H9 (cell line): ENCODE data around the gene USP22. TPM values are rescaled to one million over a fixed set of nuclear protein-coding genes. Genes with fewer than 3 reads are reported as not detected.
"Not testable (repeated sequence)": the region's sequence is repeated elsewhere in the genome, so short reads cannot be mapped to it uniquely, and the experiment has no call there.

Source experiments
- DNase-seq: peaks from one replicate; pipeline ENCODE4 v3.0.0-alpha.2; 2017
- H2AFZ ChIP-seq: one replicate; pipeline ENCODE4 v1.6.1; 2013; ENCODE audit warnings: mild to moderate bottlenecking, low read length, control low read depth, moderate library complexity
- H2AK5ac ChIP-seq: 2 replicates; pipeline ENCODE4 v1.6.1; 2013; ENCODE audit warnings: low read length, control low read depth, mixed read lengths; ENCODE audit not compliant: insufficient read length
- H2BK120ac ChIP-seq: one replicate; pipeline ENCODE4 v1.6.1; 2013; ENCODE audit warnings: low read depth, mild to moderate bottlenecking, low read length, control low read depth, inconsistent platforms; ENCODE audit not compliant: poor library complexity, severe bottlenecking
- H2BK12ac ChIP-seq: 2 replicates; pipeline ENCODE4 v1.6.1; 2013; ENCODE audit warnings: low read length, control low read depth, mixed read lengths, low read depth; ENCODE audit not compliant: insufficient read length
- H2BK15ac ChIP-seq: 2 replicates; pipeline ENCODE4 v1.6.1; 2013; ENCODE audit warnings: low read depth, low read length, control low read depth
- H2BK20ac ChIP-seq: one replicate; pipeline ENCODE4 v1.6.1; 2013; ENCODE audit warnings: low read depth, mild to moderate bottlenecking, low read length, control low read depth, inconsistent platforms; ENCODE audit not compliant: poor library complexity, severe bottlenecking
- H2BK5ac ChIP-seq: 2 replicates; pipeline ENCODE4 v1.6.1; 2013; ENCODE audit warnings: low read length, control low read depth, mixed read lengths; ENCODE audit not compliant: insufficient read length
- H3K14ac ChIP-seq: 2 replicates; pipeline ENCODE4 v1.6.1; 2013; ENCODE audit warnings: low read length, control low read depth; ENCODE audit not compliant: insufficient read depth
- H3K18ac ChIP-seq: 2 replicates; pipeline ENCODE4 v1.6.1; 2013; ENCODE audit warnings: low read depth, mild to moderate bottlenecking, mixed read lengths, low read length, control low read depth; ENCODE audit not compliant: insufficient read length
- H3K23ac ChIP-seq: 2 replicates; pipeline ENCODE4 v1.6.1; 2013; ENCODE audit warnings: low read length, control low read depth, mixed read lengths, low read depth; ENCODE audit not compliant: insufficient read length
- H3K23me2 ChIP-seq: 2 replicates; pipeline ENCODE4 v1.6.1; 2013; ENCODE audit warnings: low read depth, mild to moderate bottlenecking, mixed read lengths, low read length, control low read depth; ENCODE audit not compliant: insufficient read length, poor library complexity, severe bottlenecking
- H3K27ac ChIP-seq: 2 replicates; pipeline ENCODE4 v1.5.1; 2013; ENCODE audit warnings: low read length, control low read depth, mixed read lengths, low read depth; ENCODE audit not compliant: insufficient read length
- H3K27me3 ChIP-seq: 2 replicates; pipeline ENCODE4 v1.6.1; 2013; ENCODE audit warnings: low read length, control low read depth, inconsistent platforms; ENCODE audit not compliant: insufficient read depth
- H3K4ac ChIP-seq: 2 replicates; pipeline ENCODE4 v1.6.1; 2013; ENCODE audit warnings: low read depth, mild to moderate bottlenecking, control low read depth, inconsistent platforms, low read length, moderate library complexity
- H3K4me1 ChIP-seq: 2 replicates; pipeline ENCODE4 v1.6.1; 2013; ENCODE audit warnings: low read length, control low read depth, inconsistent platforms; ENCODE audit not compliant: insufficient read depth
- H3K4me2 ChIP-seq: 2 replicates; pipeline ENCODE4 v1.6.1; 2013; ENCODE audit warnings: low read length, control low read depth, mixed read lengths; ENCODE audit not compliant: insufficient read length, insufficient read depth
- H3K56ac ChIP-seq: 2 replicates; pipeline ENCODE4 v1.6.1; 2013; ENCODE audit warnings: low read depth, mild to moderate bottlenecking, mixed read lengths, low read length, control low read depth; ENCODE audit not compliant: insufficient read length
- H3K79me1 ChIP-seq: 2 replicates; pipeline ENCODE4 v1.6.1; 2013; ENCODE audit warnings: low read depth, mild to moderate bottlenecking, moderate library complexity, low read length, control low read depth, inconsistent platforms; ENCODE audit not compliant: insufficient read depth, poor library complexity, severe bottlenecking
- H3K79me2 ChIP-seq: 2 replicates; pipeline ENCODE4 v1.6.1; 2013; ENCODE audit warnings: low read length, control low read depth, inconsistent platforms; ENCODE audit not compliant: insufficient read depth
- H3K9ac ChIP-seq: 2 replicates; pipeline ENCODE4 v1.6.1; 2013; ENCODE audit warnings: low read length, control low read depth, mixed read lengths; ENCODE audit not compliant: insufficient read length; ENCODE audit errors: extremely low read depth
- H3K9me3 ChIP-seq: one replicate; pipeline ENCODE4 v1.6.1; 2013; ENCODE audit warnings: low read depth, low read length, inconsistent platforms; ENCODE audit not compliant: control insufficient read depth
- H3T11ph ChIP-seq: one replicate; pipeline ENCODE4 v1.6.1; 2013; ENCODE audit warnings: mild to moderate bottlenecking, low read length, control low read depth, inconsistent platforms
- H4K20me1 ChIP-seq: one replicate; pipeline ENCODE4 v1.6.1; 2013; ENCODE audit not compliant: control insufficient read depth, insufficient read length, insufficient read depth
- H4K5ac ChIP-seq: 2 replicates; pipeline ENCODE4 v1.6.1; 2013; ENCODE audit warnings: low read depth, mild to moderate bottlenecking, mixed read lengths, low read length, control low read depth; ENCODE audit not compliant: insufficient read length
- H4K8ac ChIP-seq: replicated peaks from 2 replicates; pipeline ENCODE4 v1.6.1; 2013; ENCODE audit warnings: low read length, control low read depth, mixed read lengths, low read depth; ENCODE audit not compliant: insufficient read length
- H4K91ac ChIP-seq: 2 replicates; pipeline ENCODE4 v1.6.1; 2013; ENCODE audit warnings: low read depth, mild to moderate bottlenecking, moderate library complexity, mixed read lengths, low read length, control low read depth; ENCODE audit not compliant: insufficient read length
- H3K27ac Mint-ChIP-seq, 3 experiments: 2 replicates in 2 of 3; 3 replicates in 1 of 3; pipeline ENCODE4 v1.8.0; 2020 to 2021; ENCODE audit warnings: mixed read lengths in 3 of 3, mild to moderate bottlenecking in 1 of 3, moderate library complexity in 1 of 3
- H3K27me3 Mint-ChIP-seq: 2 replicates; pipeline ENCODE4 v1.8.0; 2021; ENCODE audit warnings: low read depth, mild to moderate bottlenecking, moderate library complexity, mixed read lengths
- H3K36me3 Mint-ChIP-seq, 3 experiments: 2 replicates in 2 of 3; 3 replicates in 1 of 3; pipeline ENCODE4 v1.8.0; 2020 to 2021; ENCODE audit warnings: low read depth in 3 of 3, mixed read lengths in 3 of 3; ENCODE audit not compliant: insufficient read depth in 1 of 3
- H3K4me1 Mint-ChIP-seq, 2 experiments: 2 replicates each; pipeline ENCODE4 v1.8.0; 2020; ENCODE audit warnings: mixed read lengths in 2 of 2
- H3K4me3 Mint-ChIP-seq, 2 experiments: 2 replicates in 1 of 2; 3 replicates in 1 of 2; pipeline ENCODE4 v1.8.0; 2020 to 2021; ENCODE audit warnings: mild to moderate bottlenecking in 2 of 2, mixed read lengths in 2 of 2, moderate library complexity in 1 of 2
- H3K9me3 Mint-ChIP-seq, 2 experiments: 2 replicates in 1 of 2; 3 replicates in 1 of 2; pipeline ENCODE4 v1.8.0; 2020; ENCODE audit warnings: mild to moderate bottlenecking in 2 of 2, mixed read lengths in 2 of 2, moderate library complexity in 1 of 2
- WGBS: extraction: QIAGEN DNeasy Blood & Tissue Kit; methylation state at CpG from one replicate; pipeline ENCODE4 v1.1.7; 2013; ENCODE audit warnings: missing lambda C conversion rate, low lambda C conversion rate, mixed read lengths; ENCODE audit not compliant: insufficient read length; ENCODE audit errors: extremely low coverage; 5-methylcytosine and 5-hydroxymethylcytosine counted together
- total RNA-seq: library from RNA; stranded (reverse); gene quantifications from 2 replicates; pipeline ENCODE4 v1.2.1, GENCODE V29; 2021

The USP22 gene
- total RNA-seq, 1 experiment from 2014 or later, result 345 TPM

GRCh38 chr17:20977609-20978253 lies 65.1 kb downstream of the USP22 start:
- H2AFZ ChIP-seq, H2BK12ac ChIP-seq, H3T11ph ChIP-seq, H3K56ac ChIP-seq, H3K79me1 ChIP-seq, H2BK120ac ChIP-seq, H3K27ac ChIP-seq, H3K4ac ChIP-seq, H2AK5ac ChIP-seq, H3K4me2 ChIP-seq, H3K9me3 Mint-ChIP-seq, H3K23ac ChIP-seq, H2BK20ac ChIP-seq, H3K27me3 Mint-ChIP-seq, H3K14ac ChIP-seq, H3K18ac ChIP-seq, H3K23me2 ChIP-seq, H4K8ac ChIP-seq, H3K4me1 Mint-ChIP-seq, H3K9me3 ChIP-seq, H3K9ac ChIP-seq, H3K27me3 ChIP-seq, DNase-seq, H4K5ac ChIP-seq, H3K4me1 ChIP-seq, H4K91ac ChIP-seq, H3K79me2 ChIP-seq, H3K27ac Mint-ChIP-seq, H2BK5ac ChIP-seq, H3K4me3 Mint-ChIP-seq, H2BK15ac ChIP-seq, H4K20me1 ChIP-seq: not testable (repeated sequence)
- peaks cover 24 to 31% (median 24%) of the 10 kb centered on the region in 3 experiments for H3K36me3 Mint-ChIP-seq
- WGBS, result no CpG with 5 or more reads among the region's 13 CpGs
